Suprapubic skin (tissue), 4 donors: ENCODE measurements around the gene SPRING1. TPM values are rescaled to one million over a fixed set of nuclear protein-coding genes. Genes with fewer than 3 reads are reported as not detected.
A peak's percentile ranks its signal among the peaks of the same experiment; 100 is the strongest.

ENCODE experiments used
- DNase-seq, 2 donors: peaks; one replicate each; pipeline ENCODE4 v3.0.0-alpha.2; 2019; ENCODE audit warnings: low spot score in 2 of 2
- H3K27ac ChIP-seq: fragments of 200-600 bp; sonication (generic); one replicate; pipeline ENCODE4 v1.5.1; 2019
- H3K27me3 ChIP-seq: fragments of 200-600 bp; sonication (generic); one replicate; pipeline ENCODE4 v1.5.1; 2019
- H3K36me3 ChIP-seq: fragments of 200-600 bp; sonication (generic); one replicate; pipeline ENCODE4 v1.5.1; 2019
- H3K4me1 ChIP-seq: fragments of 200-600 bp; sonication (generic); one replicate; pipeline ENCODE4 v1.5.1; 2019
- H3K4me3 ChIP-seq: fragments of 200-600 bp; sonication (generic); one replicate; pipeline ENCODE4 v1.5.1; 2019; ENCODE audit warnings: mild to moderate bottlenecking
- H3K9me3 ChIP-seq: fragments of 200-600 bp; sonication (generic); one replicate; pipeline ENCODE4 v1.5.1; 2019
- CTCF ChIP-seq, 2 donors: fragments of 200-600 bp in 1 of 2; fragments of 450-650 bp in 1 of 2; sonication (generic) in 1 of 2; IDR thresholded peaks; one replicate each; pipeline ENCODE4 v1.5.1; 2016 to 2019; ENCODE audit warnings: antibody characterized with exemption in 2 of 2, mild to moderate bottlenecking in 1 of 2, moderate library complexity in 1 of 2
- EP300 ChIP-seq: sonication (generic); formaldehyde crosslinking; IDR thresholded peaks from one replicate; pipeline ENCODE4 v1.6.1; 2017; ENCODE audit warnings: antibody characterized with exemption
- POLR2A ChIP-seq, 2 donors: fragments of 450-650 bp; IDR thresholded peaks; one replicate each; pipeline ENCODE4 v1.6.1; 2017; ENCODE audit warnings: antibody characterized with exemption in 2 of 2, mild to moderate bottlenecking in 2 of 2, moderate library complexity in 2 of 2
- POLR2AphosphoS5 ChIP-seq, 3 donors: sonication (generic); formaldehyde crosslinking; IDR thresholded peaks; one replicate each; pipeline ENCODE4 v1.6.1; 2017; ENCODE audit warnings: antibody characterized with exemption in 3 of 3
- WGBS: methylation state at CpG from one replicate; pipeline ENCODE4 v1.1.5; 2018; 5-methylcytosine and 5-hydroxymethylcytosine counted together
- total RNA-seq, 4 donors: library from RNA; depleted of rRNA; stranded (reverse); fragments of >200 nt; gene quantifications; one replicate each; pipeline ENCODE4 v1.1.0, GENCODE V29; 2016

Gene SPRING1
- total RNA-seq, 4 donors from 2014 or later = 19.9 to 31.4 (median 27.5) TPM

- TF ChIP-seq POLR2AphosphoS5 (IDR thresholded peaks at IDR 0.05) (no peak), EP300 (no peak), CTCF (IDR thresholded peaks at IDR 0.05) (no peak), POLR2A (IDR thresholded peaks at IDR 0.05) (no peak)
- Histone ChIP-seq H3K27me3 (no peaks in the 10 kb centered on the region), H3K36me3 (peaks cover 44% of the 10 kb centered on the region), H3K4me3 (no peak overlapping the region), H3K4me1 (peaks cover 12% of the 10 kb centered on the region), H3K27ac (no peak overlapping the region), H3K9me3 (no peaks in the 10 kb centered on the region)
- 83% methylated on average over 15 of the region's 15 CpGs for WGBS
- peak in 1 of 2 donors; percentile 73 for DNase-seq
Measured at GRCh38 chr12:116719731-116720528, 17.9 kb downstream of the SPRING1 start.

DNA sequence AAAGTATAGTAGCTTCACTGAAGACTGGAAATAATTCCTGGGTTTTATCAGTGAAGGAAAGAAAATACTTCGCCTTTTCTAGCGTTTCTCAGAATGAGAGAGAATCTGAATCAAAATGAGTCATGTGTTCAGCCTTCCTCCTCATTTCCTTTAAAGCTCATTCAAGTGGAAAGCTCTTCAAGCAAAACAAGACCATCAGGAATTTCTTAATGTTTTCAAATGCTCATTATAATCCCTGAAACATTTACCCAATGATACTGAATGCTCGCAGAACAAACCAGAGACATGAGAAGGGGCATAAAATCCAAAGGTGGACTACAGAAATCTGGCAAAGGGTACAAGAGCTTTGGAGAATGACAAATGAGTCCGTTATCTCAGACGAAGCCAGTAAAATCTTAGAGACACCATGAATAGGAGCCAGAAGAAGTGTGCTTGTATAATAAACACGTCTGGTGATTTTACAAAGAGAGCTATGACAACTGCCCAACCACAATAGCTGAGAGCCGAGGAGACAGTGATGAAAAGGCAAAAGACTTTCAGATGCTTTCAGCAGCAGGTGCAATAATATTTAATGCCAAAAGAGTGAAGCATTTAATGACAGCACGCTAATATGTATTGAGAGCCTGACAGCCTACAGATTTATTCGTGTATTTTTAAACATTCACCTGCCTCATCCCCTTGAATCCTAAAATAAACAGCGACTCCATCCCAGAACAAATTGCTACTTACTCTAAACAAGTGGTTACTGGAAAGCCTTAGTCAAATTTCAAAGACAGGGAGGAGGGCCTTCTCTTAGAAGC, 19.0 kb downstream of the SPRING1 start:
- Histone ChIP-seq H3K27ac (peak overlapping the region; percentile 4), H3K4me3 (no peak overlapping the region), H3K4me1 (peaks cover 12% of the 10 kb centered on the region), H3K27me3 (no peaks in the 10 kb centered on the region), H3K9me3 (no peaks in the 10 kb centered on the region), H3K36me3 (peaks cover 44% of the 10 kb centered on the region)
- 58% methylated on average over 10 of the region's 10 CpGs for WGBS
- no peak for TF ChIP-seq POLR2A (IDR thresholded peaks at IDR 0.05)
- no peak for TF ChIP-seq EP300
- TF ChIP-seq POLR2AphosphoS5 (IDR thresholded peaks at IDR 0.05) = no peak
- TF ChIP-seq CTCF (IDR thresholded peaks at IDR 0.05) = no peak
- no peak for DNase-seq

DNA sequence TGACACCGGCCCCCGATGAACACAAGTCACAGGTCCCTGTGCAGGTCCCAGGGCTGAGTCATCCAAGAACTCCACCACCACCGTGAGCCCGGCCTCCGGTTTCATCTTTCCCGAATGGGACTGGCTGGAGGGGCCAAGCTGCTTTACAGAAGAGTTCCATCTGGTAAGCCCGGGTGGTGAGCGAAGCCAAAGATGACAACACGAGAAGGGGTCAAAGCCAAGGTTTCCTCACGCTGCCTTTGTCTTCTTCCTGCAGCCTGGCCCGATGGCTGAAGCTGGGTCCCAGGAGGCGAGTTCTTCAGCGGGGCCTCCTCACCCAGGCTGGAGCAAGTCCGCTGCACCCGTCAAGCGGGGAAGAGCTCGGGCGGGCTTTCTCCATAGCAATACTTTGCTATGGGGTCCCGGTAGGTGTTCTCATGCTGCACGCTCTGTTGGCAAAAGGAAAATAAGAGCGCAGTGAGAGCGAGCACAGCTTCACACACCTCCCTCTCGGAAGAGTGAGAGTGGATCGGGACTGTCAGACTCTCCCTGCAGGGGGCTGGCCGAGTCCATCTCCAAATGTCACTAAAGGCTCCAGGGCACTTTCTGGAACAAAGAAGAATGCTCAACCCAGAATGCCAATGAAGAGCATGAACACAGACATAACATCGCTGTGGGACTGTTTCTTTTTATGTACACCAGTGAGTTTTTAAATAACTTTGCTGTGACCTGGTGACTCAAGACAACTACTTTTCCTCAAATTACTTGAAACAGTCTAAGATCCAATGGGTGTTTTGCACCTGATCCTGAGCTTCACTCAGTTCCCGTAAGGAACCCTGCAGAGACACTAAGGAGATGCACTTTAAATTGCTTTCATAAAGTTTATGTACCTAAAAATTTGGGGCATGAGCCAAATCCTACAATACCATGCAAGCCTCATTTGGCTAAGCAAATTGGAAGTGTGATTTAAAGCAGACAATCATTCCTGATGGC, 20.1 kb downstream of the SPRING1 start:
- Histone ChIP-seq H3K36me3 (peaks cover 42% of the 10 kb centered on the region), H3K4me3 (no peak overlapping the region), H3K27ac (peak overlapping the region; percentile 4), H3K27me3 (no peaks in the 10 kb centered on the region), H3K4me1 (peaks cover 20% of the 10 kb centered on the region), H3K9me3 (no peaks in the 10 kb centered on the region)
- DNase-seq = peak; percentile 86 to 89
- no peak for TF ChIP-seq EP300
- no peak for TF ChIP-seq POLR2AphosphoS5 (IDR thresholded peaks at IDR 0.05)
- no peak for TF ChIP-seq POLR2A (IDR thresholded peaks at IDR 0.05)
- TF ChIP-seq CTCF (IDR thresholded peaks at IDR 0.05) = no peak
- WGBS = 81% methylated on average over 20 of the region's 27 CpGs

DNA sequence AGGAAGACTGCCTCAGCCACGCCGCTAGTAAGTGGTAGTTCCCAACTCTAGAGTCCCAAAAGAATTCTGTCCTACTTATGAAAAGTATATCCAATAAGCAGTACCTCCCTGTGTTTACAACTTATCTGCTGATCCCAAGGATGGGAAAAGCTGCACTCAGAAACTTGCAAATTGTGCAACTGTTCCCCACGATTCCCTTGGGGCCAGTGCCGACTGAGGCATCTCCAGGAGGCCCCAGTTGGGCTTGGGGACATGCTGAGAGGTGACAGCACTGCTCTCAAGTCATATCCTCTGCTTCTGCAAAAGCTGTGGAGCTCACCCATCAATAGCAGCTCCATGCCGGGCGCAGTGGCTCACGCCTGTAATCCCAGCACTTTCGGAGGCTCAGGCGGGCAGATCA, 23.7 kb downstream of the SPRING1 start:
- Histone ChIP-seq H3K27ac (no peak overlapping the region), H3K27me3 (peaks cover 4% of the 10 kb centered on the region), H3K4me3 (no peak overlapping the region), H3K36me3 (peaks cover 21% of the 10 kb centered on the region), H3K9me3 (no peaks in the 10 kb centered on the region), H3K4me1 (peaks cover 31% of the 10 kb centered on the region)
- peak in 1 of 2 donors; percentile 80 for DNase-seq
- WGBS = 88% methylated on average over 2 of the region's 9 CpGs
- TF ChIP-seq EP300 (no peak), POLR2AphosphoS5 (IDR thresholded peaks at IDR 0.05) (no peak), POLR2A (IDR thresholded peaks at IDR 0.05) (no peak), CTCF (IDR thresholded peaks at IDR 0.05) (no peak)
